H1 (cell line): Measurements from ENCODE around the gene SNCAIP. TPM values are rescaled to one million over a fixed set of nuclear protein-coding genes. Genes with fewer than 3 reads are reported as not detected.

ENCODE experiments used
- polyA plus RNA-seq, 7 experiments: library from polyadenylated mRNA; depleted of rRNA in 3 of 7; stranded (reverse) in 5 of 7; unstranded in 2 of 7; fragments of >200 nt in 5 of 7; fragments of 200-250 nt in 2 of 7; gene quantifications; 1 replicate in 5 of 7; 2 replicates in 1 of 7; 4 replicates in 1 of 7; pipeline versions ENCODE4 v1.2.1 to v1.2.3, GENCODE V29; 2011 to 2013; ENCODE audit warnings: missing spikeins in 2 of 7, mixed read lengths in 2 of 7
- total RNA-seq: library from RNA; stranded (reverse); fragmentation: NEBNext Ultra II Directional; extraction: Animal tissue kit (Norgen Biotek cat#: 25700); gene quantifications from 2 replicates; pipeline ENCODE4 v1.2.1, GENCODE V29; 2021

Gene SNCAIP
- total and polyA plus RNA-seq, 2 of the 8 experiments (the other 6 are each of a cell fraction or from before 2014, with no cell fraction given): 3.9 to 9.0 TPM

Other genes starting within 250 kb of the SNCAIP start
- gene LOX, start 234.0 kb upstream of the SNCAIP start, total RNA-seq: 1.9 and 2.2 TPM in 2 replicates
- 1.1 and 1.5 TPM in 2 replicates for gene LOX, start 234.0 kb upstream of the SNCAIP start, polyA plus RNA-seq (2011; rRNA removed)
- gene ZNF474, start 182.7 kb upstream of the SNCAIP start, total RNA-seq: not detected in 2 replicates
- not detected in 2 replicates for gene ZNF474, start 182.7 kb upstream of the SNCAIP start, polyA plus RNA-seq (2011; rRNA removed)